ENCODE measurements around the gene SLC46A3. TPM values are rescaled to one million over a fixed set of nuclear protein-coding genes. Genes with fewer than 3 reads are reported as not detected.
"Not testable (repeated sequence)": the region's sequence is repeated elsewhere in the genome, so short reads cannot be mapped to it uniquely, and the experiment has no call there.

The SLC46A3 gene
- 11.9 and 12.5 TPM in 2 replicates for total RNA-seq (2014; rRNA removed; shearing (Covaris generic))
- 10.6 and 16.0 TPM in 2 replicates for polyA plus RNA-seq (2015; cell fraction: cytosol; rRNA removed)
- 14.0 and 23.3 TPM in 2 replicates for polyA plus RNA-seq (2015; cell fraction: nucleus; rRNA removed)

DNA sequence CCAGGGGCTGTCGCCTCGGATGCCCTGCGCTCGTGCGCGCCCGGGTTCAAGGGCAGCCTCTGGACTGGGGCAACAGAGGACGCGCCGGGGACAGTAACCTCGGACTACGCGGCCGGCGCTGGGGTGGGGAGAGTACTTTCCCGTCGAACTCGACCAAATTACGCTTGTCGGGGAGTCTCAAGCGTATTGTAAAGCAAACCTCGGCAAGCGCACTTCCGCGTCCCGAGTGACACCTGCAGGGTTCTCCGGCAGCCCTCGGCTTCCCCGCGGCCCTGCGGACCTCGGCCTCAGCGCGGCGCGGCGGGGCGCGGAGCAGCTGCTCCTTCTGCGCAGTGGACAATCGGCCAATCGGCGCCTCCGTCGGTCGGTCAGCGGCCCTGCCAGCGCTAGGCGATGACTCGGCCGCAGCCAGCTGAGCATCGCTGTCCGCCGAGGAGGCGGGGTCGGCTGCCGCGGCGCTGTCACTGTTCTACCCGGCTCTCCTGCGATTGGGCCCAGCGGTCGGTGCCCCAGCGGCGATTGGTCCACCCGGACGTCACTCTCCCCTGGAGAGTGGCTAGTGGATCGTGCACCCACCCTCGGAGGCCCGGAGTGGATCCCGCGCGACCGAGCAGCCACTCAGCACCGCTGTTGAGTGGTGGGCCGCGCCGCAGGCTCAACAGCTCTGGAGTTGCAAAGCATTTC lies at the start of gene SLC46A3:
Gene SLC46A3 (minus strand): TSS at position 428 of the 684 bp plus-strand sequence. CDS start 972 bp downstream, outside the sequence.
- in situ Hi-C loops (cut with HindIII; ENCODE audit: low pct_unique_long_range_greater_than_20kb, low sequenced_read_pairs): no loop called here
- DNase-seq (ENCODE audit: low read depth, low spot score): peak; percentile 94

- DNase-seq (ENCODE audit: low read depth, low spot score): no peak
- in situ Hi-C loops (cut with HindIII; ENCODE audit: low pct_unique_long_range_greater_than_20kb, low sequenced_read_pairs): no loop called here
These were observed 45.1 kb upstream of the SLC46A3 start for GRCh38 chr13:28763887-28764286.

- in situ Hi-C loops (cut with HindIII; ENCODE audit: low pct_unique_long_range_greater_than_20kb, low sequenced_read_pairs): no loop called here
- DNase-seq (ENCODE audit: low read depth, low spot score): no peak
These were observed 42.8 kb upstream of the SLC46A3 start for GRCh38 chr13:28761586-28761985.

DNA sequence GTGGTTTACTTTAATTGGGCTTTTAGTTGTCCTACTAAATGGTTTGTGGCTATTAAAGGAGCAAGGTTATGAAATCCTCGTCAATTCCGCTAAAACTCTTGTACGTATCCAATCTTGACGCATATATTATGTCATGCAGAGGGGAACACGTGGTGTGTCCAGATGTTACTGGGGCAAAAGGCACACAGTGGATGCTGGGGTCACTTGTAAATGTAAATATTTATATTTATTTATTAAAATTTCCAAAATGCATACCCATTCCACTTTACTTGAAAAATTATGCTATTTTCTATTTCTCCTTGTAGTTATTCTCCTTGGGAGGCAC lies 36.7 kb upstream of the SLC46A3 start:
- in situ Hi-C loops (cut with HindIII; ENCODE audit: low pct_unique_long_range_greater_than_20kb, low sequenced_read_pairs): no loop called here
- no peak for DNase-seq (ENCODE audit: low read depth, low spot score)

DNA sequence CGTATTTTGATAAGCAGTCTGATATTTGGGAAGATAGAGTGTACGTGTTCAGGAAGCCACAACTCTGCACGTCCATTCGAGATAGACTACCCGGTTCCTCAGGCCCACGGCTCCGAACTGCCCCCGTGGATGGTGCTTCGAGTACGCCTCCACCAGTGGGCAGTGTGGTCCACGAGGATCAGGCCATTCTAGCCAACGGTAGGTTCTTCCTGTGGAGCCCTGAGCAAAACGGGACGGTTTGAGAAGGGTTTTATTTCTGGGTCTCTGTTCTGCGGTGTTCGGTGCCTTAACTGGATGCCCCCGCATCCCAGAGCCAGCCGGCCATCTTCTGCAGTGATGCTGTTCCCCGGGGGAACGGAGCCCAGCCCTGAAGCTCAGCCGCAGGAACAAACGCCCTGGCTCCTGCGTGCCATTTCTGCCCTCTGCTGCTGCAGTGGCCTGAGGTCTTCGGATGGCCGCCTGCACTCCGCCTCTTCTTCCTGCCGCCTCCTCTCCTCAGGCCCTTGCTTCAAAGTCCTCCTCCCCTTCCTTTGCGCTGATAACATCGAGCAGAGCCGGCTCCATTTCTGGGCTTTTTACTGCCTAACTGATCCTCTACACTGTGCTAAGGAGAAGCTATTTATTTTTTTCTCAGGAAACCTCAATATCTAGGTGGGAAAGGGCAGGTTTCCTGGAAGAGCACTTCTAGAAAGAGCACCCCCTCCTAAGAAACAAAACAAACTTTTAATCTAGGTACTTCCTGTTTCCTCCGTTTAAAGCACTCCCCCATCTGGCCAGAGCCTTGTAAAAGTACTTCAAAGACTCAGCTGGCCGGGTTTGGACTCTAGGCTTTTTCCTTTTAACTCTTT lies 36.2 kb upstream of the SLC46A3 start:
- DNase-seq (ENCODE audit: low read depth, low spot score): no peak
- in situ Hi-C loops (cut with HindIII; ENCODE audit: low pct_unique_long_range_greater_than_20kb, low sequenced_read_pairs): no loop called here

DNA sequence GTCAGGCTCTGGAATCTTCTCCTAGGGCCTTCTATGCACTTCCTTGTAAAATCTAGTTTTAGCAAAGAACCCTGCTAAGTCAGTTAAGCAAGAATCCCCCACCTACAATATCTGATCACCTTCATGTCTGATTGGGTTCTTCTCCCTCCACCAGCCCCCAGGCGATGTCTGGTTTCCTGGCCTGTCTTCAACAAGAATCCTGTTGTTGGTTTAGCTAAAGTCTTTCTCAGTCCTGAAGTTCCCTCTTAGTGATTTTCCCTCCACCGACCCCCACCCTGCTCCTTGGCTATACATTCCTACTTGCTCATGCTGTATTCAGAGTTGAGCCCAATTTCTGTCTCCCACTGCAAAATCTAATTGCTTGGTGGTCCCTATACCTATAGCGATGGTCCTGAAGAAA lies 35.2 kb upstream of the SLC46A3 start:
- in situ Hi-C loops (cut with HindIII; ENCODE audit: low pct_unique_long_range_greater_than_20kb, low sequenced_read_pairs): no loop called here
- DNase-seq (ENCODE audit: low read depth, low spot score): no peak

DNA sequence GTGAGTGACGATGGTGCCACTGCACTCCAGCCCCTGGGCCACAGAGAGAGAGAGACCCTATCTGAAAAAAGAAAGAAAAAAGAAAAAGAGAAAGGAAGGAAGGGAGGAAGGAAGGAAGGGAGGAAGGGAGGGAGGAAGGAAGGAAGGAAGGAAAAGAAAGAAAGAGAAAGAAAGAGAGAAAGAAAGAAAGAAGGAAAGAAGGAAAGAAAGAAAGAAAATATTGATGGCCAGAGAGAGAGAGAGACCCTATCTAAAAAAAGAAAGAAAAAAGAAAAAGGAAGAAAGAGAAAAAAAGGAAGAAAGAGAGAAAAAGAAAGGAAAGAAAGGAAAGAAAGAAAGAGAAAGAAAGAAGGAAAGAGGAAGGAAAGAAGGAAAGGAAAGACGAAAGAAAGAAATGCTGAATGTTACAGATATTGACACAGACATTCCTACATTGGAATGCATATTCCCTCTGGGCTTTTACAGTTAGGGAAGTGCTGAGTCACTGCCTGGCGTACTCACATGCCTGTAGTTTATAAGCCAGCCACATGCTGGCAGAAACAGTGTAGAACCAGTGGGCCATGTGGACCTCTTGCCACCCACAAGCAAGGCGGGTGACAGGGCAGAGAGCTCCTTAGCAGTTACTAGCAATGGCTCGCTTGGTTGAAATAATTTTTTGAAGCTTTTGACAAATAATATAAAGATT lies 34.6 kb upstream of the SLC46A3 start:
- peak; percentile 94 for DNase-seq (ENCODE audit: low read depth, low spot score)
- in situ Hi-C loops (cut with HindIII; ENCODE audit: low pct_unique_long_range_greater_than_20kb, low sequenced_read_pairs): no loop called here

DNA sequence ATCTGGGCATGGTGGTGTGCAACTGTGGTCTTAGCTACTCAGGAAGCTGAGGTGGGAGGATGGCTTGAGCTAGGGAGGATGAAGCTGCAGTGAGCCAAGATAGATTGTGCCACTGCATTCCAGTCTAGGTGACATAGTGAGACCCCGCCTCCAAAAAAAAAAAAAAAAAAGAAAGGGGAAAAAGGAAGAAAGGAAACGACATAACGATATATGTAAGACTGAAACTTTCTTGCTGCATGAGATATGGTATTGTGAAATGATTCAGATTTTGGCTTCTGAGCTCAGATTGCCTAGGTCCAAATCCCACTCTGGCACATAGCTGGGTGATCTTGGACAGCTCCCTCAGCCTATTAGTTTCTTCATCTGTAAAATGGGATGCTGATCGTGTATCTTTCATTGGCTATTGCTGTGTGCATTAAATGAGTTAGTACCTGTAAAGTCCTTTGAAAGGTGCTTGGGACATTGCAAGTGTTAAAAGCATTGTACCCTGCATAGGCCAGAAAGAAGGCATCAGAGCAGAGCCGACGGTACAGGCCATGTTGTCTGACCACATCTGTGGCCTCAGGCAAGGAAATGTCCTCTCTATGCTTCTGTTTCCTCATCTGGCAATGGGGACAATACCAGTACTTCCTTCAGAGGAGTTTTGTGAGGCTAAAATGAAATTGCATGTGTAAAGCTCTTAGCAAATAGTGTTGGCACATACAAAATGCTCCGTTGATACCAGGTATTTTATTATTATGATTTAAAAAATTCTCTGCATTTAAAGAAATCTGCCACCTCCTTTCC lies 32.6 kb upstream of the SLC46A3 start:
- DNase-seq (ENCODE audit: low read depth, low spot score): no peak
- in situ Hi-C loops (cut with HindIII; ENCODE audit: low pct_unique_long_range_greater_than_20kb, low sequenced_read_pairs): no loop called here

GRCh38 chr13:28750187-28751045 lies 31.6 kb upstream of the SLC46A3 start:
- no peak for DNase-seq (ENCODE audit: low read depth, low spot score)
- in situ Hi-C loops (cut with HindIII; ENCODE audit: low pct_unique_long_range_greater_than_20kb, low sequenced_read_pairs): no loop called here

GRCh38 chr13:28747851-28748250 lies 29.1 kb upstream of the SLC46A3 start:
- in situ Hi-C loops (cut with HindIII; ENCODE audit: low pct_unique_long_range_greater_than_20kb, low sequenced_read_pairs): no loop called here
- no peak for DNase-seq (ENCODE audit: low read depth, low spot score)

- in situ Hi-C loops (cut with HindIII; ENCODE audit: low pct_unique_long_range_greater_than_20kb, low sequenced_read_pairs): no loop called here
- DNase-seq (ENCODE audit: low read depth, low spot score): no peak
These were observed 27.5 kb upstream of the SLC46A3 start for GRCh38 chr13:28746287-28746612.

GRCh38 chr13:28744656-28745055 lies 25.9 kb upstream of the SLC46A3 start:
- in situ Hi-C loops (cut with HindIII; ENCODE audit: low pct_unique_long_range_greater_than_20kb, low sequenced_read_pairs): no loop called here

GRCh38 chr13:28744091-28744536 lies 25.3 kb upstream of the SLC46A3 start:
- no peak for DNase-seq (ENCODE audit: low read depth, low spot score)
- in situ Hi-C loops (cut with HindIII; ENCODE audit: low pct_unique_long_range_greater_than_20kb, low sequenced_read_pairs): no loop called here

More at GRCh38 chr13:28744656-28745055, 25.9 kb upstream of the SLC46A3 start:
- DNase-seq (ENCODE audit: low read depth, low spot score): no peak

- in situ Hi-C loops (cut with HindIII; ENCODE audit: low pct_unique_long_range_greater_than_20kb, low sequenced_read_pairs): no loop called here
- no peak for DNase-seq (ENCODE audit: low read depth, low spot score)
These were observed 24.8 kb upstream of the SLC46A3 start for GRCh38 chr13:28743499-28744083.

DNA sequence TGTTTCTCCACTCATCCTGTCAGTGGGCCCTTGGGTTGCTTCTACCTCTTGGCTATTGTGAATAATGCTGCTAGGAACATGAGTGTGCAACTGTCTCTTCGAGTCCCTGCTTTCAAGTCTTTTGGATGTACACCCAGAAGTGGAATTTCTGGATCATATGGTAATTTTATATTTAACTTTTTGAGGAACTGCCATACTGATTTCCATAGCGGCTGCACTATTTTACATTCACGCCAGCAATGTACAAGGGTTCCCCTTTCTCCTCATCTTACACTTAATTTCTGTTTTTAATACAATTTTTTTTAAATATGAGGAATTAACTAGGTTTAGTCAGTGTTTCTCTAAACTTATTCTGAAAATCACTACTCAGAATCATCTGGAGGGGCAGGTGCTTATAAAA lies 24.2 kb upstream of the SLC46A3 start:
- in situ Hi-C loops (cut with HindIII; ENCODE audit: low pct_unique_long_range_greater_than_20kb, low sequenced_read_pairs): no loop called here
- no peak for DNase-seq (ENCODE audit: low read depth, low spot score)

DNA sequence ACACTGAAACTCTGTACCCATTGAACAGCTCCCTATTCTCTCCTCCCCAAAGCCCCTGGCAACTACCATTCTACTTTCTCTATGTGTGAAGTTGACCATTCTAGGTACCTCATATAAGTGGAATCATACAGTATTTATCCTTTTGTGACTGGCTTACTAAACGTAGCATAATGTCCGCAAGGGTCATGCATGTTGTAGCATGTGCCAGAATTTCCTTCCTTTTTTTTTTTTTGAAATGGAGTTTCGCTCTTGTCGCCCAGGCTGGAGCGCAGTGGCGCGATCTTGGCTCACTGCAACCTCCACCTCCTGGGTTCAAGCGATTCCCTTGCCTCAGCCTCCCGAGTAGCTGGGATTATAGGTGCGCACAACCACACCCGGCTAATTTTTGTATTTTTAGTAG lies 23.7 kb upstream of the SLC46A3 start:
- DNase-seq (ENCODE audit: low read depth, low spot score); in situ Hi-C loops (cut with HindIII; ENCODE audit: low pct_unique_long_range_greater_than_20kb, low sequenced_read_pairs): not testable (repeated sequence)
